Stimulated activated CD8-positive, alpha-beta memory T cell treated with anti-CD3 and anti-CD28 coated beads, Interleukin-7, amount 100 ng/mL, for 1 hour (primary cell): ENCODE results near the gene PLXNA4.

ENCODE experiments used
- DNase-seq, 2 donors: peaks; one replicate each; pipeline ENCODE4 v3.0.0-alpha.2; 2020; ENCODE audit warnings: low read depth in 2 of 2

The PLXNA4 gene

DNA sequence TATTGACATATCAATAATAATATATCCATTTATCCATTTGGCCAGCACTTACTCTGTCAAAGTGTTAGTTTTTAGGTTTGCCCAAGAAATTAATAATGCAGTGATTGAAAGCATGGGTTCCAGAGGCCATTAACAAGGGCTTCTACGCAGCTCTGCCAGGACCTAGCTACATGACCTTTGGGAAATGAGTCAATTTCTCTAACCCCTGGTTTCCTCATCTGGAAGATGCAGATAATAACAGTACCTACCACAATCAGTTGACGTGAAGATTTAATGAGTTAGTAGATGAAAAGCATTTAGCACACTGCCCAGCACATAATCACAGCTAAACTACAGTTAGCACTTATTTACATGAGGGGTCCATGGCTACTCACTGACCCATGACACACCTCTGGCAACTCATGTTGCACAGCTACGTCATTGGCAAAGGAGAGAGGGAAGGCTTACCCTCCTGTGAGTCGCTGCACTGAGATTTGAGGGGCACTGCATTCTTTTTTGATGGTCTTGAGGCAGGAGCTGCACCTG lies 263.7 kb downstream of the PLXNA4 start:
- DNase-seq = no peak

GRCh38 chr7:132311733-132312132 lies 264.5 kb downstream of the PLXNA4 start:
- DNase-seq = no peak

- DNase-seq = no peak
Measured at GRCh38 chr7:132309102-132309805, 267.0 kb downstream of the PLXNA4 start.

- DNase-seq = no peak
Measured at GRCh38 chr7:132307465-132307864, 268.8 kb downstream of the PLXNA4 start.

- no peak for DNase-seq
Measured at GRCh38 chr7:132300599-132301277, 275.5 kb downstream of the PLXNA4 start.

GRCh38 chr7:132298790-132299189 lies 277.5 kb downstream of the PLXNA4 start:
- DNase-seq = no peak

GRCh38 chr7:132296820-132297219 lies 279.4 kb downstream of the PLXNA4 start:
- DNase-seq = no peak

DNA sequence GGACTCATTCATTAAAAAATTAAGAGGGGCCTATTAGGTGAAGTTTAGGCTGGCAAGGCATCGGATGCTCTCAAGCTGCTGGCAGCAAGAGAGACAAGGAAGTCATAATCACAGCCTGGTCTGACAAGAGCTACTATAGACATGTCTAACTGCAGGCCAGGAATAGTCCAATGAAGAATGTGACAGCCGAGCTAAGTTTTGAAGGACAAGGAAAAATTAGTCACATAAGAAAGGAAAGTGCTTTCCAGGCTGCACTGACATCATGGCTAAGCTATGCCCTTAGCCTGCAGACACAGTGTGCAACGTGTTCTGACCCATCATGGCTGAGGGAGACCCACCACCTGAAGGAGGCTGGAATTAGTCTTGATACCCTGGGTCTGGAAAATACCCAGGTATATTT lies 281.1 kb downstream of the PLXNA4 start:
- no peak for DNase-seq

GRCh38 chr7:132292803-132293202 lies 283.5 kb downstream of the PLXNA4 start:
- DNase-seq = no peak

- no peak for DNase-seq
Measured at GRCh38 chr7:132291481-132291880, 284.8 kb downstream of the PLXNA4 start.

DNA sequence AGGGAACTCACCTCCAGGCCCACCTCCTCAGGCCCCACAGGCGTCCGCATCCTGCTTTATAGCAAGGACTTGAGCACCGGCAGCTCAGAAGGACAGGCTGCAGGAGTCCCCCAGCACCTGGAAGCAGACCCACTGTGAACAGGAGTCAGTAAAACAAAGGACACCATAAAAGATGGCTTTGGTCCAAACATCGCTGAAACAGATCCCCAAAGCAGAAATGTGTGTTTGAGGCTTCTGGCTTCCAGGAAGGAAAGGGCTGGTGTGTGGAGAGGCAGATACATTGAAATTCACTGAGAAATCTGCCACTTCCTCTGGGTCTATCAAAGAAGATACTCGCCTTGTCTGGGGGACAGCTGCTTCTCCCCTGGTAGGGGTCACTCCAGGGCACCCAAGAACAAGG lies 286.2 kb downstream of the PLXNA4 start:
- no peak for DNase-seq

DNA sequence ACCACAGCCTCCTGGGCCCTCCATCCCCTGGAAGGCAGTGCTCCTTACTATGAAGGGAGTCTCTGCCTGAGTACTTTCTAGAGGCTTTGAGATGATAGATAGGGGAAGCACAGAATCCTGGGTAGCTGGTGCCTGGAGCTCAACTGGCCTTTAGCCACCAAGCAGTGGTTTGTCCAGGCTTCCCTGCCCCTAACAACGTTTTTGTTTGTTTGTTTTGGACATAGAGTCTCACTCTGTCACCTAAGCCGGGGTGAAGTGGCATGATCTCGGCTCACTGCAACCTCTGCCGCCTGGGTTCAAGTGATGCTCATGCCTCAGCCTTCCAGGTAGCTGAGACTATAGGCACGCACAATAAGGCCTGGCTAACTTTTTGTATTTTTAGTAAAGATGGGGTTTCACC lies 289.4 kb downstream of the PLXNA4 start:
- no peak for DNase-seq

DNA sequence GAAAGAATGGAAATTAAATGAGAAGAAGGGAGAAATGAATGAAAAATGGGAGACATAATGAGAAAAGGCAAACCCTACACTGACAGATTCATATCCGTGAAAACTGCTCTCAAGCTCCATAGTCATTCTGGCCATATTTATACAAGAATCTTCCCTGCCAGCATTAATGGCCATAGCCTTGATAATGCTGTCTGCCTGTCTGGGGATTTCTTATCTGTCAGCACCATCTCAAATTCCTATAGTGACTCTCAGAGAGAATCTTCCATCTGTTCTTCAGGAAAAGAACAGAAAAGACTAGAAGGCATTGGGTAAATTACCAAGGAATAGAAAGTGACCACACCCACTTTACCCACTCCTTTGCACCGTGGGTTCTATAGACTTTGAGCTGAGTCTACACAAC lies 295.9 kb downstream of the PLXNA4 start:
- DNase-seq = no peak

GRCh38 chr7:132279718-132280117 lies 296.6 kb downstream of the PLXNA4 start:
- DNase-seq = no peak

GRCh38 chr7:132276976-132277725 lies 299.1 kb downstream of the PLXNA4 start:
- no peak for DNase-seq

GRCh38 chr7:132276234-132276630 lies 300.0 kb downstream of the PLXNA4 start:
- no peak for DNase-seq

DNA sequence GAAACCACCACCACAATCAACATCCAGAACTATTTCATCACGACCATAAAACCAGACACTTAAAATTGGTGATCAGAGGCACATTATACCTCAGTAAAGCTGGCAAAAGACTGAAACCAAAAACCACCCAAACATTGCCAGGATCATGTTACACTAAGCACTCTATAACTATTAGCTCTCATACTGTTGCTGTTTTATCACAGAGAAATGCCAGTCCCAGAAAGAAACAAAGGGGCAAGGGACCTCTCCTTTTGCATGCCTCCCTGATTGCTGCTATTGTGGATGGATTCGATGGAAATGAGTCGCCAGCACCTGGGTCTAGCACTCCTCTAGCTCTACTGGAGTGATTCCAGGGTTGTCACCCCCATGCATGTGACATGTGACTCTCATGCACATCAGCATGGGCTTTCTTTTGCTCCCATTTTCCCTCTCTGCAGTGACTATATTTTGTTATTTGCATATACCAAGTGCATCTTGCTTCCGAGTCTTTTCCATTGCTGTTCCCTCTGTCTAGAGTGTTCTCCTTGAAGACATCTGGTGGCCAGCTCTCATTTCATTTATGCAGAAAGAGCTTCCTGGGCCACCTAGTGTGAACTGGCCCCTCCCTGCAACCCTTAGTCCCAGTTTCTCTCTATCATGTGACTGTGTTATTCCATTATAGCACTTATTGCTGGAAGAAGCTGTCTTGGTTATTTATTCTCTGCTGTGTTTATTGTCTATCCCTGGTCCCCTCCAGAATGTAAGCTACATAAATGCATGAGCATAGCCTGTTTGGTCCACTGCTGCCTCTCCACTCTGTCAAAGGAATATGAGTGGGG lies 300.6 kb downstream of the PLXNA4 start:
- DNase-seq = no peak

DNA sequence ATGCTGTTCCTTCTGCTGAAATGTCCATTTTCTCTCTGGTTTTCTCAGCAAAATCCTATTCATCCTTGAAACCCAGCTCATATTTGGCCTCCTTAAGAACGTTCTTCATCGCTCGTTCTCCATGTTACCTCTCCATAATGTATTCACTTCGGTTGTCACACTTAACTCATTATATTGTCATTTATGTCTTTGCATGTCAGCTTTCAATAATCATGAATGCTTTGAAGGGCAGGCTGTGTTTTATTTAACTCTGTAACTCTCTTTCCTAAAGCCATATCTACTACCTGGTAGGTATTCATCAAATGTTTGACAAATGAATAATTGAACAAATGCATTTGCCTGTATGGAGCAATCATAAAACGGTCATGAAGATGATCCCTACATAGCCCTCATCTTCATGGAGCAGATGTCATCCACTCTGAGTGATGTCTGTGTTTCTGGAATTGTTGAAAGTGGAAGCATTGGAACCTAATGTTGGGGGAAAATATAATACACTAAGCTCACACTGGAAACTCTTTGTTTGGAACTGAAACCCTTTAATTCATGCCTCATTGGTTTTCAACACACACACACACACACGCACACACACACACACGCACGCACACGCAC lies 303.4 kb downstream of the PLXNA4 start:
- no peak for DNase-seq

DNA sequence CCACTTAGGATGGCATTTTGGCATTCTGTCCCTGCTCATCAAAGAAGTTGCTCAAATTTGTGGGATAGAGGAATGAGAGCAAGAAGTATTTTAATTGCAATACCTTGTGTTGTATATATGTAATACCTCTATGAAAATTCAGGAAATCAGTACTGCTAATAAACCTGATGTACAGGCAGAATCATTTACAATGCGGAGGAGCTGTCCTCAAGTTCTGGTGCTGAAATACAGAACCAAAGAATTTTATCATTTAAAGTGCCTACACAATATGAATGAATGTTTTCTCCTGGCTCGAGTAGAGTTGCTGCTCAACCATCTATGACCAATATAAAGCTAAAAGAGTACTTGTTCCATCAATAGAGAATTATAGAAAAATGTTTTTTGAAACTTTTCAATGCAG lies 305.8 kb downstream of the PLXNA4 start:
- no peak for DNase-seq

- no peak for DNase-seq
Measured at GRCh38 chr7:132269718-132270117, 306.6 kb downstream of the PLXNA4 start.

DNA sequence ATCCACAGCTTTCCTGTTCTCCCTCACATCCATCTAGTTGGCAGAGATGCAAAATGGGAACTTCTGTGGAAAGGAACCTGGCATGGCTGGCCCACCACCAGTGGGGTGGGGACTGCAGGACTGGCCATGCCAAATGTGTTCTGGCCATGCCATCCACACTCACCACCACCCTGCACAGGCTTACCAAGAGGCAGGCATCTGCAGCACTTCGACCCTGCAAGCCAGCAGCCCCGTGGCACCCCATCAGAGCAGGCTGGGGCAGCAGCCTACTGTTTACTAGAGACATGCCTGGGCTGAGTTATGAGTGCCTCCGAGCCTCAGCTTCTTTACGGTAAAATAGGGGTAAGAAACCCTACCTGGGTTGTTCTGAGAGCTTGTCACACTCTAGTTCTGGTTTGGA lies 313.1 kb downstream of the PLXNA4 start:
- no peak for DNase-seq

- DNase-seq = no peak
Measured at GRCh38 chr7:132262160-132262470, 314.2 kb downstream of the PLXNA4 start.
